Measurements from ENCODE around the gene NELL1.

Gene NELL1

DNA sequence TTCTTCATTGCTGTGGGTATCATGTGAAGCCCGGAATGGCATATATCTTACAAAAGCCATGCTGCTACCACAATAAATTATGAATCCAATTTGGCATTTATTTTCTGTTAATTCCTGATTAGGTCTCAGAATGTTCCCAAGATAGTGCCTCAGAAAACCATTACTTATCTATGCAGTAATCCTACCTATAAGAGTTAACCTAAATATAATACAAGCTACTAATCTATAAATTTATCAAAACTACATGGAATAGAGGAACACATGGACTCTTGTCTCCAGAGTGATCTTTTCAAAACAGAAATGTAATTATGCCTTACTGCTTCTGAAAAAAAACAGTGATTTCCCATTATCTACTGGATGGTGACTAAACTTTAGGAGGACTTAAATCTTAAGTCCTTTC lies 835.7 kb downstream of the NELL1 start:
- in situ Hi-C loops (cut with HindIII; ENCODE audit: low sequenced_read_pairs), result no loop called here
- DNase-seq (ENCODE audit: low read depth, low spot score), result no peak
- no peak overlapping the region for H3K4me3 ChIP-seq (ENCODE audit: low read depth, low read length)

DNA sequence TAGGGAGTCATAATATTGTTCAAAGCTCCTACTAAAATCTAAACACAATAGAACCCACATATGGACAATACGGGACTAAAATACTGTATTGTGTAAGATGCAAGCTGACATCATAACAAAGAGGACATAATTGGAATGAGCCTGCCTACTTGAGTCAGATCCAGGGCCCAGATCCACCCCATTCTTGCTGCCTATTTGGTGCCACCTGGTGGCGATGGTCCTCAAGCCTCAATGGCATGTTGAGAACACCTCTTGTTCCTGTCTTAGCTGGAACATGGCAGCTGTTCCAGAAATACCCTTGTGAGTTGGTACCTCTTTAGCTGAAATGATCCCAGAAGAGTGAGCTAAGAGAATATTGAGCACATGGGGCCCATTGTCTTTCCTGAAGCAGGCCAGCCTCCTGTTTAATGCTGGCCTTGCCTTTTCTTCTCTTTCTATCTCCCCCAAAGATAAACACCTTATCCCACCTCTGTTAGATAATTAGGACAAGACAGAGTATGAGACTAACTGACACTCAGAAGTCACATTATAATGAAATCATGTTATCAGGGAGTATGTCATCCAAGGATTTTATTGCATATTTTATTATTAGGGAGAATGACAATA lies 842.6 kb downstream of the NELL1 start:
- in situ Hi-C loops (cut with HindIII; ENCODE audit: low sequenced_read_pairs), result no loop called here
- peak; percentile 45 for DNase-seq (ENCODE audit: low read depth, low spot score)
- H3K4me3 ChIP-seq (ENCODE audit: low read depth, low read length), result no peak overlapping the region
- TF ChIP-seq, protein P1, sequence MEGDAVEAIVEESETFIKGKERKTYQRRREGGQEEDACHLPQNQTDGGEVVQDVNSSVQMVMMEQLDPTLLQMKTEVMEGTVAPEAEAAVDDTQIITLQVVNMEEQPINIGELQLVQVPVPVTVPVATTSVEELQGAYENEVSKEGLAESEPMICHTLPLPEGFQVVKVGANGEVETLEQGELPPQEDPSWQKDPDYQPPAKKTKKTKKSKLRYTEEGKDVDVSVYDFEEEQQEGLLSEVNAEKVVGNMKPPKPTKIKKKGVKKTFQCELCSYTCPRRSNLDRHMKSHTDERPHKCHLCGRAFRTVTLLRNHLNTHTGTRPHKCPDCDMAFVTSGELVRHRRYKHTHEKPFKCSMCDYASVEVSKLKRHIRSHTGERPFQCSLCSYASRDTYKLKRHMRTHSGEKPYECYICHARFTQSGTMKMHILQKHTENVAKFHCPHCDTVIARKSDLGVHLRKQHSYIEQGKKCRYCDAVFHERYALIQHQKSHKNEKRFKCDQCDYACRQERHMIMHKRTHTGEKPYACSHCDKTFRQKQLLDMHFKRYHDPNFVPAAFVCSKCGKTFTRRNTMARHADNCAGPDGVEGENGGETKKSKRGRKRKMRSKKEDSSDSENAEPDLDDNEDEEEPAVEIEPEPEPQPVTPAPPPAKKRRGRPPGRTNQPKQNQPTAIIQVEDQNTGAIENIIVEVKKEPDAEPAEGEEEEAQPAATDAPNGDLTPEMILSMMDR (IDR thresholded peaks at IDR 0.05; ENCODE audit: low read depth, low read length), result peak; percentile 48

More for the DNA sequence above, 835.7 kb downstream of the NELL1 start:
- TF ChIP-seq, protein P1 (IDR thresholded peaks at IDR 0.05; ENCODE audit: low read depth, low read length), result no peak

DNA sequence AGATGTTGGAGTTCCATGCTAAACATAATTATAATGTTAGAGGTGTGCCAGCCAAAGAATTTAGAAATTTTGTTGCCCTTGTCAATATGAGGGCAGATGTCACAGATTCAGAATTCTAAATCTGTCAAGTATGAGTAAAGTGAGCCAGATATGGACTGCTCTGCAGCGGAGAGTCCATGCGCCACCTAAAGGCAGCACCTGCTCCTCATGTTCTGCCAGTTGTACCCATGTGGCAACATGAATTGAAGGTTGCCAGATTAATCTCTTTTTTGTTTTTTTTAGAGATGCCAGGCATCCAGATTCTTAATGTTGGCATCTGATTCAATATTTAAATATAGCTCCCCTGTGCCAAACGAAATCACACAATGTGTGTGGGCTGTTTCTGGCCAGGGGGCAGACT lies 844.9 kb downstream of the NELL1 start:
- TF ChIP-seq, protein P1 (IDR thresholded peaks at IDR 0.05; ENCODE audit: low read depth, low read length), result no peak
- in situ Hi-C loops (cut with HindIII; ENCODE audit: low sequenced_read_pairs), result no loop called here
- H3K4me3 ChIP-seq (ENCODE audit: low read depth, low read length), result no peak overlapping the region
- no peak for DNase-seq (ENCODE audit: low read depth, low spot score)

DNA sequence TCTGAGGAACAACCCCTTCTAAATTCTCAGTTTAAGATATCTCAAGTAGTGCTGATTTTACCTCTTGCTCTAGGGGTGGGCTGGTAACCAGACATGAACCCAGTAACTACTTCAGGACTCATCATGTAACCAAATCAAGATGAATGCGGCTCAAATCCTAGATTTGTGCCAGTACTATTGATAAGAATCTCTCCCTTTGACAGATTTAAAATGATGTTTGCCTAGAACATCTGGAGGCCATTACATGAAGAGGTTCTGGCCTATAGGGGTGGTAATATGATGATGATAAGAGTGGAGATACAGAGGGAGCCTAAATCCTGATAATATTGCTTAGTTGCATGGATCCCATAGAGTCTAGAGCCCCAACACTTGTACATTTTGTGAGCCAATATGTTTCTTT lies 850.9 kb downstream of the NELL1 start:
- H3K4me3 ChIP-seq (ENCODE audit: low read depth, low read length), result no peak overlapping the region
- TF ChIP-seq, protein P1 (IDR thresholded peaks at IDR 0.05; ENCODE audit: low read depth, low read length), result no peak
- in situ Hi-C loops (cut with HindIII; ENCODE audit: low sequenced_read_pairs), result no loop called here
- no peak for DNase-seq (ENCODE audit: low read depth, low spot score)

DNA sequence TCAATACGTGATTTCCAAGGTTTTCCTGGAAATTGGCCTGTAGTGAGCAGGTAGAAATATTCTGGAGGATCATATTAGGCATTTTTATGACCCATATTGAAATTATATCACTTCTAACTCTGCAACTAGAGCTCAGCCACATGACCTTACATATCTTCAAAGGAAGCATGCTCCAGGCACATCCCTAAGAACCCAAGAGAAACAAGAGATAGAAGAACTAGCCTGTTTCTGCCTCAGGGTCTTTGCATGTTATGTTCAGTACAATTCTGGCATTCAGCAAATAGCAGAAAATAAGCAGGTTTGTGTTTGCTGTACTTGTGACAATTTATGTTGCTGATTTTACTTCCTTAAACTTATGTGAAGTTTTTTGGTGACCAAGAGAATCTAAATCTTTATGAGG lies 859.8 kb downstream of the NELL1 start:
- in situ Hi-C loops (cut with HindIII; ENCODE audit: low sequenced_read_pairs), result no loop called here
- no peak for DNase-seq (ENCODE audit: low read depth, low spot score)
- TF ChIP-seq, protein P1 (IDR thresholded peaks at IDR 0.05; ENCODE audit: low read depth, low read length), result no peak
- no peak overlapping the region for H3K4me3 ChIP-seq (ENCODE audit: low read depth, low read length)

DNA sequence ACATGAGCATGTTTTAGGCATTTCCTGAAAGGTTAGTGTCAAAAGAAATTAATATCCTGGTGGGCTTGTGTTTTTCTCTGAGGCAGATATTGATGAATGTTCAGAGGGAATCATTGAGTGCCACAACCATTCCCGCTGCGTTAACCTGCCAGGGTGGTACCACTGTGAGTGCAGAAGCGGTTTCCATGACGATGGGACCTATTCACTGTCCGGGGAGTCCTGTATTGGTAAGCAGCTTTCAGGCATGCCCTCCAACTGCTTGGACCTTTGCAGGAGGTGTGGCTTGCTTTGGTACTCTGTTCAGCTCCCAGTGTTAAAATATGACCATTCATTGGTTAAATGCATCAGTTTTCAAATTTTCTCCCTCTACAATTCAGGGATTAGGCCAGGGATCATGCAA lies 864.9 kb downstream of the NELL1 start:
- in situ Hi-C loops (cut with HindIII; ENCODE audit: low sequenced_read_pairs), result no loop called here
- DNase-seq (ENCODE audit: low read depth, low spot score), result no peak
- H3K4me3 ChIP-seq (ENCODE audit: low read depth, low read length), result no peak overlapping the region
- TF ChIP-seq, protein P1 (IDR thresholded peaks at IDR 0.05; ENCODE audit: low read depth, low read length), result no peak

Measured in astrocyte of the spinal cord (primary cell).